Activated CD4-positive, alpha-beta T cell treated with anti-CD3 and anti-CD28 coated beads for 4 hours (primary cell): ENCODE results near the gene KRT34.

Experiments
- DNase-seq, 2 donors: peaks; one replicate each; pipeline ENCODE4 v3.0.0-alpha.2; 2020

The KRT34 gene

DNA sequence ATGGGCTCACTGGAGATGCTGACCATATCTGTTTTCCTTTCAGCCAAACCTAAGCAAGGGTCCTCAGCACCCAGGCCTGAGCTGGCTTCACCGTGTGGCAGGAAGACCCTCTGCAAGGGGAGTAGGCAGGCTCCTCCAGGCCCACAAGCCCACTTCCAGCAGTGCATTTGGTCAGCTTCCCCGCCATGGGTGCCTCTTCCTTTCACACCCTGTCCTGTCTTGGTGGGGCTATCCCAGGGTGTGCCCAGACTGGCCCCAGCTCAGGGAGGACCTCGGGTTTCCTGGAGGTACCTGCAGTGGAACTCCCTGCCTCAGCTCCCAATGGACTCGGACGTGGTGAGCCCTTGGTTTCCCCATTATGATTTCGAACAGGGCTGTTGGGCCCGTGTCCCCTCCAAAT lies 53.9 kb downstream of the KRT34 start:
- DNase-seq = no peak
